HG02759 (cell line): ENCODE results near the gene PLCD4.

Source experiments
- ATAC-seq: cut with Tn5 transposase; IDR thresholded peaks from one replicate; pipeline ENCODE4 v1.9.1; 2021; ENCODE audit warnings: mild to moderate bottlenecking, moderate library complexity; ENCODE audit not compliant: unreplicated experiment

The PLCD4 gene

DNA sequence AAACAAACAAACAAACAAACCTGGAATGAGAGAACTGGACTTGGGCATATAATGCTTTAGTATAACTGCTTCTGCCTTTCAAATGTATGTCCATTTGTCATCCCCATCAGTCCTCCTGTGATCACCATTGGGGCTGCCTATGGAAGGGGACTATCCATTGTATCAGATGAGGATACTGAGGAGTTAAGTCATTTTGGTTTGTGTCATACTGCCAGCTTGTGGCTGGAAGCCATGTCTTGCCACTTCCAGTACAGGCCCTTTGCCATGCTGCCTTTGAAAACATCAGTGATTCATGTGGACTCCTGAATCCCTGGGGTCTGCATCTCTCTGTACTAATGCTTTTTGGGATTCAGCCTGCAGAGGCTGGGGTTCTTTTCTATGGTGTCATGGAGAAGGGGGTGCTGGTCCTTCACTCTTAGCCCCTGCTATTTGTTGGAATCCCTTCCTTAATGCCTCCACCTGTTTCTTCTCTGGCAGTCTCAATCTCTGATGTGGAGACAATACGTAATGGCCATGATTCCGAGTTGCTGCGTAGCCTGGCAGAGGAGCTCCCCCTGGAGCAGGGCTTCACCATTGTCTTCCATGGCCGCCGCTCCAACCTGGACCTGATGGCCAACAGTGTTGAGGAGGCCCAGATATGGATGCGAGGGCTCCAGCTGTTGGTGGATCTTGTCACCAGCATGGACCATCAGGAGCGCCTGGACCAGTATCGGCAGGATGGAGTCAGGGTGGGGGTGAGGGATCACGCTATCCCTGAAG is 10.6 kb downstream of the PLCD4 start:
- ATAC-seq, result no peak

DNA sequence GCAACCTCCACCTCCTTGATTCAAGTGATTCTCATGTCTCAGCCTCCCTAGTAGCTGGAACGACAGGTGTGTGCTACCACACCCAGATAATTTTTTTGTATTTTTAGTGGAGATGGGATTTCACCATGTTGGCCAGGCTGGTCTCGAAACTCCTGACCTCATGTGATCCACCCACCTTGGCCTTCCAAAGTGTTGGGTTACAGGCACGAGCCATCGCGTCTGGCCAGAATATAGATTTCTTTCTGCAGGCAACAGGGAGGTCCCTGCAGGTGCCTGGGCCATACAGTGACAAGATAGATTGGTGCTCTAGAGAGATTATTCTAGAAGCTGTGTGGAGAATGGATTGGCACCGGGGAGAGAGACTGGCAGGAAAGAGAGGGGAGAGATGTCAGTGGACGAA is 13.3 kb downstream of the PLCD4 start:
- ATAC-seq, result no peak

DNA sequence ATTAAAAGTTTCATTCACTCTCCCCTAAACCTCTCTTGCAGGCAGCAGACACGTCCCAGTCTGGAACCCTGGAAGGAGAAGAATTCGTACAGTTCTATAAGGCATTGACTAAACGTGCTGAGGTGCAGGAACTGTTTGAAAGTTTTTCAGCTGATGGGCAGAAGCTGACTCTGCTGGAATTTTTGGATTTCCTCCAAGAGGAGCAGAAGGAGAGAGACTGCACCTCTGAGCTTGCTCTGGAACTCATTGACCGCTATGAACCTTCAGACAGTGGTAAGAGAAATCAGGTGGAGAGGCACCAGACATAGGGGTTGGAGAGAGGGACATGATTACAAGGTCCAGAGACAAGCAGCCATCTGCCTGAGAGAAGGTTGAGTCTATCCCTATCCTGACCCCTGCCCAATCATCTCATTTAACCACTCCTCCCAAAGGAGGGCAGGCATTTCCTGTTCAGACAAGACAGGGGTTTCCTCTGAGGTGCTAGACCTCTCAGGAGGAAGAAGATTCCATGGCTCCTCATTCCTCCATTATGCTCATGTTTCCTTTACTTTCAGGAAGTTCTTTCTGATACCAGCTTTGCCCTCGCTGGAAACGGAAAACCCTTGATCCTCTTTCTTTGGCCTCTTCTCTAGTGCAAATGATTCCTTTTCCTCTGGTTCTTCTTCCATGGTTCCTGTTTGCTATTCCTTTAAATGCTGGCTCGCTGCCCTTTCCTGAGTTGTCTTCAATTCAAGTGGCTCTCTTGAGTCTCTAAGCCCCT is 15.1 kb downstream of the PLCD4 start:
- no peak for ATAC-seq

DNA sequence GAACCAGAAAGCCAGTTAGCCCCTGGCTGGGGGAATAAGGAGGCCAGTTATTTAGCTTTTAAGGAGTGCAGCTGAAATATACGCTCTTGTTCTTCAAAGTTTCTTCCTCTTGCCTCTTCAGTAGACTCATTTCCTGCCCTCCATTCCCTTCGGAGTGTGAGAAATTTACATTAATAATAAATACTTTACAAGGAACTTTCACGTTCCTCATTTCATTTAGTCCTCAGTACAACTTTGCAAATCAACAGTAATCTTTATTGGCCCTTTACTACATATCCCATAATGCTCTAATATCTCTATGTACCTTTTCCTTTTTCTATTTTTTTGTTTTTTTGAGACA is 15.6 kb downstream of the PLCD4 start:
- no peak for ATAC-seq

DNA sequence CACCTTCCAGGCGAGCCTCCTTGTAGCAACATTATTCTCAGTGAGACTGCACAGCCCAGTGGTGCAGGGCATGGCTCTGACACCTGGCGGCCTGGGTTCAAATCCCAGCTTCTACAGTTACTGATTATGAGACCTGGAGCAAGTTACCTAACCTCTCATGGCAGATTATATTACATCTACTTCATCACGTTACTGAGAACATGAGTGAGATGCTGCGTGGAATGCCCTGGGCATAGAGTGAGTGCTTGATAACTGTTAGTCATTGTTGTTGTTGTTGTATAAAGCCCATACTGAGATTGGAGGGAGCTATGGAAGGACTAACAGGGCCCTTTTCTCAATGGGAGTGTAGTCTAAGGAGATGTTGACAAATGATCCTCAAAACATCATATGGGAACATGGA is 18.7 kb downstream of the PLCD4 start:
- ATAC-seq, result no peak

DNA sequence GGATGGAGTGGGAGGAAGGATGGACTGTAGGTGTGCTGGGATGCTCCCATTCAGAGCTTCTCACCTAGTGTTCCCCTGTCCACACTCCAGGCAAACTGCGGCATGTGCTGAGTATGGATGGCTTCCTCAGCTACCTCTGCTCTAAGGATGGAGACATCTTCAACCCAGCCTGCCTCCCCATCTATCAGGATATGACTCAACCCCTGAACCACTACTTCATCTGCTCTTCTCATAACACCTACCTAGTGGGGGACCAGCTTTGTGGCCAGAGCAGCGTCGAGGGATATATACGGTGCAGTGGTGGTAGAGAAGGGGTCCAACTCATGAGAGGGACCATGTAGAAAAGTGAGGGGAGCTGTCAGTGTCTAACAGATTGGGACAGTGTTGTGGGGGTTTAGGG is 20.2 kb downstream of the PLCD4 start:
- no peak for ATAC-seq

DNA sequence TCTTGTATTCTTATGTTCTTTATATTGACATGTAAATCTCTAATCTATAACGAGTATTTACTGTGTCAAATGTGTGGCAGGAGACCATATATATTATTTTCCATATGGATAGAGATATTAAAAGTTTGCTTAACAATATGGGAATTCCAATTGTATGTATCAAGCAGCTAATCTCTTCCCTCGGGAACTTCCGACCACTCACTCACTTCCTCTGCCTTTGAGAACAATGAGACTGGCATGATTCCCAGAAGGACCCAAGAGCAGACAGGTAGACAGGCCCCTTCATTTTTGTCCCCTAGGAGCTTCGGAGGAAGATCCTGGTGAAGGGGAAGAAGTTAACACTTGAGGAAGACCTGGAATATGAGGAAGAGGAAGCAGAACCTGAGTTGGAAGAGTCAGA is 24.1 kb downstream of the PLCD4 start:
- no peak for ATAC-seq

DNA sequence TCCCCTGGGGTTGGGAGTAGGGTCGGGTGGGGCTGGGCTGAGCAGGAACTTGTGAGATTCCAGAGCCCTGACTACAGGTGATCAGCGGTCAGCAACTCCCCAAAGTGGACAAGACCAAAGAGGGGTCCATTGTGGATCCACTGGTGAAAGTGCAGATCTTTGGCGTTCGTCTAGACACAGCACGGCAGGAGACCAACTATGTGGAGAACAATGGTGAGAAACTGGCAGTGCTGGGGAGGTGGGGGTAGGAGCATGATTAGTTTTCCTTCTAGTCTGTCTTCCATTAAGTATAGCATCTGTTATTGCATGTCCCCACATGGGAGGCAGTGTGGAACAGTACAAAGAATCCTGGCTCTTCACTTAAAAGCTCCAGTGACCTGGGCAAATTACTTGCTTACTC is 28.0 kb downstream of the PLCD4 start:
- ATAC-seq, result no peak

DNA sequence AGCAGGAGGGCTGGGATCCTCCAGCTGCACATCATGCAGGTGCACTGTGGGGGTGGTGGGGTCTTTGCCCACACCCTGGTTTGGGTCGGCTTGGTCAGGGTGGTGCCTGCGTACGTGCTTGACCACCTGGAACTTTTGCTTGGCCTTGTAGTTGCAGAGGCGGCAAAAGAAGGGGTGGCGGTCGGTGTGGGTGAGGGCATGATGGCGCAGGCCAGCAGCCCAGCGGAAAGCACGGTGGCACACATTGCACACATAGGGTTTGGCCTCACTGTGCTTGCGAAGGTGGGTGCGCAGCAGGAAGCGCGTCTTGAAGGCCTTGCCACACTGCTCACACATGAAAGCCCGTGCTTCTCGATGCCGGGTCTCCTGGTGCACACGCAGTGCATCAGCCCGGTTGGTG is 30.7 kb downstream of the PLCD4 start:
- ATAC-seq, result no peak

DNA sequence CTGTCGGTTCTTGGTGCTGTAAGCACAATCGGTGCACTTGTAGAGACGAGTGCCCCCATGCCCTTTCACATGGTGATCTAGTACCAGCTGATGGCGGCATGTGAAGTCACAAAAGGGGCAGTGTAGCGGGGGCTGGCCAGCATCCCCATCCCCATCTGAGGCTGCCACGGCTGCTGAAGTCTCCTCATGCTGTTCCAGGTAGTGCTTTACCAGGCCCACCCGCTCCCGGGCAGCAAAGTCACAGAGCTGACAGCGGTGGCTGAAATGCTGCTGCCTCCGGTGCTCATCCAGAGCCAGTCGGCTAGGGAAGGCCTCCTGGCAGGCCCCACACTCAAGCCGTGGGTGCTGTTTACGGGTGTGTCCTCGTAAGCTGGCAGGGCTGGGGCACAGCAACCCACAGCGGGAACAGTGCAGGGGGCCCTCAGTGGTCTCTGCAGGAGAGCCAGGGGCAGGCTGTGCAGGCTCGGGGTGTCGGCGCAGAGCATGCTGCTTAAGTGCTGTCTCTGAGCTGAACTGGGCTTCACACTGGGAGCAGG is 34.5 kb downstream of the PLCD4 start:
- ATAC-seq, result no peak

DNA sequence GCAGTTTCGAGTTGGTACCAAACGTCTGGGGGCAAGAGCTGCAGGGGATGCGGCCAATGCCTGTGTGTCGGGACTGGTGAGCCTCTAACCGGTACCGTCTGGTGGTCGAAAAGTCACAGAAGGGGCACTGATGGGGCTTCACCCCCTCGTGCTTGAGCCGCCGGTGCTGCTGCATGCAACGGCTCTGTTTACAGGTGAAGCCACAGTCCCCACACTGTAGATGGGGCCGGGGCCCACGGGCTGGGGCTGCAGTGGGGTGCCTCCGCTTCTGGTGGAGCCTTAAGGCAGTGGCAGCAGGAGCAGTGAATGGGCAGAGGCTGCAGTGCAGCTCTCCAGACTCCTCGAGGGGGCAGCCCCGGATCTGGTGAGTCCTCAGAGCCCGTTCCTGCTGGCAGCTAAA is 35.1 kb downstream of the PLCD4 start:
- no peak for ATAC-seq

DNA sequence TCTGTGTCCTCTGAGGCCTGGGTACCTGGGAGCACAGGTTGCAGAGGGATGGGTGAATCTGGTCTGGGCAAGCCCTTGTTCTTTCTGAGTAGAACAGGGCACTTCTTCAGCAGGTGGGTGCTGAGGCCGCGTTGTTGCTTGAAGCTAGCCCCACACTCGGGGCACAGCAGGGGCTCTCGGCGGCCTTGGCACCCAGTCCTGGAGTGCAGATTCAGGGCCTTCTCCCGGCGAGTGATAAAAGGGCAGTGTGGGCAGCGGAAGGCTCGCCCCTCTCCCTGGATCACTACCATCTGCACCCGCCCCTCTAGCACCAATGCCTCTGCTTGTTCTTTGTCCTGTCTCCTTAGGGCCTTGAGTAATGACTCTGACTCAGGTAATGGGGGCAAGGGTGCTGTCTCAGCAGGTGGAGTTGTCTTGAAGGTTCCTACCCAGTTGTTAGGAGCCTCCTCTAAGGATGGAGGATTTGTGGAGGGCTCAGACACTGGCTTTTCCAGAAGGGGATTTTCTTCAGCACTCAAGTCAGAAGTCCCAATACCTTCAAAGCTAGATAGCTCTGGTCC is 36.1 kb downstream of the PLCD4 start:
- ATAC-seq, result no peak

DNA sequence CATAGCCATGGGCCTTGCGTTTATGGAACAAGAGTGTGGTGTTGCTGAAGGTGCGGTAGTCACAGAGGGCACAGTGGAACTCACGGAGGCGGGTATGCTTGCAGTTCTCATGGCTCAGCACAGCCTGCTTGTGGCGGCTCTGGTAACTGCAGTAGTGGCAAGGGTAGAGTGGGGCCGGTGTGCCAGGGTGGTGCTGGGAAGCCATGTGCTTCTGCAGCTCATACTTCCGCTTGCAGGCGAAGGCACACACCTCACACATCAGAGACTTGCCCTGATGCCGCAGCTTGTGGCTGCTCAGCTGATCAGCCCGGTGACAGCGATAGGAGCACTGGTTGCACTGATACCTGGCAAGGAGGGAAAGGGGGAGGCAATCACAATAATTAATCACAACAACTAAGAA is 37.0 kb downstream of the PLCD4 start:
- ATAC-seq, result no peak

DNA sequence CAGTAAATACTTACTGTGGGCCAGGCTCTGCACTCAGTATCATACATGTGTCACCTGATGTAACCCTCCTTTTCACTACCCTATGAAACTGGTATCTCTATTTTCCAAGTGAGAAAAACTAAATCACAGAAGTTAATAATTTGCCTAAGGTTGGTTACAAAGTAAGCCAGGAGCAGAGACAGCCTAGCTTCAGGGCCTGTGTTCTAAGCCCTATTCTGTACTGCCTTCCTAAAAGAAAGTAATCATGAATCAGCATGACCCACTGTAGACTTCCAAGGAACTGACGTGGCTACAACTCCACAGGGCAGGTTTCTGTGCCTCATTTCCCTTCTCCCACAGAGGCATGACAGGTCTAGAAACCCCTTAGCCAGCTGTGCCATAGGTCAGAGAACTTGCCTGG is 37.4 kb downstream of the PLCD4 start:
- ATAC-seq, result no peak

DNA sequence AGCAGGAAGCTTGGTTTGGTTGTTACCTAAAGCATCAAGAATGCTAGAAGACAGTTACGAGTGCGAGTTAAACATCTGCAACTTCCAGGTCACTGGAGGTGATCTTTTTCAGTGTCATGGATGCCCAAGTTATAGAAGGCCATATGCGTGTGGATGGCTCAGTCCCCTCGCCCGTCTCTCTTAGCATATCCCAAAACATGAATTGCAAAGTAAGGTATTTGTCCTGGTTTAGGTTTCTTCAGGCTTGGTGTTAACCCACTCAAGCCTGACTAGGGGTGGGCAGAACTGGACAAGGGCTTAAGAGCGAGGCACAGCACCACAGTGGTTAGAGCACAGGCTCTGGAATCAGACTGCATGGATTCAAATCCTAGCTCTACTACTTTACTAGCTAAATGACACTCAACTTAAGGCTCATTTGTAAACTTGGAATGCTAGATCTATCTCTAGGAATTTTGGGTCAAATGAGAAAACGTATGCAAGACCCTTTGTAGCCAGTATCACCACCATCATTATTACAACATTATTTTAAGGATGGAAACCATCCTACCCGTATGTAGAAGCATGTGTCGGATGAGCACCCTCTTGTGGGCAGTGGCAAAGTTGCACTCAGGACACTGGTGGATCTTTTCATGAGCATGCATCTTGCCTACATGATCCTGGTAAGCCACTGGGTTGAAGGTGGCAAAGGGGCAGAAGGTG is 40.5 kb downstream of the PLCD4 start:
- ATAC-seq, result peak; percentile 53

DNA sequence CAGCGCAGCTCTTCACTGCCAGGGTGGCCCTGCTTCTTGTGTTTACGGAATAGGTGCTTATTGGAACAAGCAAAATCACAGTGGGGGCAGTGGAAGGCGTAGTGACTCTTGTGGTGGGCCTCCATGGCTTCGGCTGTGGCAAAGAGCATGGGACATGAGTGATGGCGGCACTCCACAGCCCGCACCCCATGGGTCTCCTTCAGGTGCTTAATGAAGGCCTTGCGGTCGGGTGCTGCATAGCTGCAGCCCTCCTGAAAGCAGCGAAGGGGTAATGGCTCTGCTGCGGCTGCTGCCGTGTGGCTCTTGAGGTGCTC is 41.0 kb downstream of the PLCD4 start:
- no peak for ATAC-seq

DNA sequence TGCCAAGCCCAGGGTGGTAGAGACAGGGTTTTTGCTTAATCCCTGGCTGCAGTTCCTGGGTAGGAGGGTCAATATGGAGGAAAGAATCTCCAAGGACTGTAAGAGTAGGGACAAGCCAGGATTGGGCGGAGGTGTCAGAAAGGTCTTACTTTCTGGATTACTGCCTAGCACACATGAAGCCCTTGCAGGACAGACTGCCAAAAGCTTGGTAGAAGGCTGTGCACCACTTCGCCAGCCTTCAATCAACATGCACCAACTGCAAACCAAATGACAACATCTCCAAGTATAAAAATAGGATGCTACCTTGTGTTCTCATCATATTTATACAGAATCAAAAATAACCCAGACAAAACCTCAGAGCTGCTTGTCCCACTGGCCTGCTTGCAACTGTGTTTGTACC is 48.1 kb downstream of the PLCD4 start:
- no peak for ATAC-seq

DNA sequence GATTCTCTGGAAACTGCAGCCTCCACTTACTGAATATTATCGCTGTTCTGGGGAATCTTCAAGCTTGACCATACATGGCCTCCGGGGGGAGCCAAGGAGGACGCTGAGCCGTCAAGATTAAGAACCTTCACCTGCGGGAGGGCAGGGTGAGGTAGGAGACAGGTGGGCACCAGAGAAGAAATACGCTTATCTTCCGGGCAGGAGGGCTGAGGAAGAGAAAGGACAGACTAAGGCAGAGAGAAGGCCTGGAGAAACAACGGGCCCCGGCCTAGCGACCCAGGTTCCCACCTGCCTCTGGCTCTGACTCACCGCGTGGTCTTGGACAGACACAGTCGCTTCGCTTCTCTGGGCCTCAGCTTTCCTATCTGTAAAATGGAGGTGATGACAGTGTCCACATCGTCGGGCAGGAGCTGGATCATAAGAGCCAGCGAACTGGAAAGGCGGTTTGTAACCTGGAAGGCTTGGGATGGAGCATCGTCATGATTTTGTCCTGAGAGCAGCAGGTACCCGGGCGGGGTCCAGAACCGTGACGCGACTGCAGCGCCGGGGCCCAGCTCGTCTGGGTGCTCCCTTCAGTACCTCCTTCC is 51.1 kb downstream of the PLCD4 start:
- peak; percentile 37 for ATAC-seq

DNA sequence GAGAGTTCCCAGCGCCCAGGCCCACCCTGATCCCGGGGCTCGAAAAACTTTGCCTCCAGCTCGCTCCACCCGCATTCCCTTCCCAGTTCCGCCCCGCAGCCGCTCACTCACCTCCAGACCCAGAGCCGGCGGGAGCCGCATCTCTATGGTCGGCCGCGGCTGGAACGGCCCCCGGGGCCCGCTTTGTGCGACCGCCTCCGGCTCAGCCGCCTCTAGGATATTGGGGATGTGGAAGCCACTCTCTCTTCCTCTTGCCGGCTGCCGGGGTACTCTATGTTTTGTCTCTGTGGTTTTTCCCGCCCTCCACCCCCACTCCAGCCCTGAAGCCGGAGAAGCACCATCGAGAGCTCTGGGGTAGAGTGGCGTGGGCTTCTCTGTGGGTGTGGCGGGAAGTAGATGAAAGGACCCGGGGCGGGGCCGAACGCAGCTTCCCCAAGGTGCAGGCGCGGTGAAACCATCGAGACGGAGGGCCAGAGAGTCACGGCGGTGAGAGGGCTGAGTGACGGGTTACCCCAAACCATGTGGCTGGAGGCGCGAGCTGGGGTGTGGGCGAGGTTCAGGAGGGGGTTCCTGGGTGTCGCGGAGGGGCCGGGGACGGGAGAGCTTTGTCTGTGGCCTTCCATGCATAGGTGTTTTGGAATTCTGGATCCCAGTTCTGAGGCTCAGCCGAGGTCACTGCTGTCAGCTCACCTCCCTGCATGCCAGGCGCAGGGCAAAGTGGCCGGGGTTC is 51.7 kb downstream of the PLCD4 start, which contains the start of the genes BCS1L and ZNF142:
TSS of gene BCS1L (plus strand) at position 426 of the 730 bp plus-strand sequence. CDS start 1,305 bp downstream, outside the sequence.
TSS of gene ZNF142 (minus strand) at position 366 of the 730 bp plus-strand sequence. CDS start 3,194 bp downstream, outside the sequence.
- ATAC-seq, result peak; percentile 97

DNA sequence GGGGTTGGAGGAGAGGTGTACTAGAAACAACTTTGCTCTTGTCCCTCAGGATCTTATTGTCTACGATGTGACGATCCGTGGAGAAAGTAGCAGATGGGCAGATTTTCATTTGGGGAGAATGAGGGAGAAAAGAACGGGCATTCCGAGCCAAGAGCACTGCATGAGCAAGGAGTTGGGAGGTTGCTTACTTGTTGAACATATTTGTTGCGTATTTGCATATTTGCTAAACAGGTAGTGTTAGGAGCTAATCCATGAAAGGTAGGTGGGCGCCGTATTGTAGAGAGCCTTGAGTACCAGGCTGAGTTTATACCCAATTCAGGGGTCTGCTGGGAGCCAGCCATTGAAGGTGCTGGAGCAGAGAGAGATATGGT is 52.3 kb downstream of the PLCD4 start:
- ATAC-seq, result no peak
